HEK293 (cell line): ENCODE measurements around the gene ASXL2.

Experiments used
- GFI1B ChIP-seq: fragments of 450-650 bp; formaldehyde crosslinking; IDR thresholded peaks from 2 replicates; pipeline ENCODE4 v1.5.1; 2016; ENCODE audit warnings: missing biosample characterization, missing genetic modification characterization
- PBX3 ChIP-seq: sonication (generic); formaldehyde crosslinking; IDR thresholded peaks from 2 replicates; pipeline ENCODE4 v1.8.1; 2022; ENCODE audit warnings: mild to moderate bottlenecking, moderate library complexity, missing genetic modification reagents
- TSHZ1 ChIP-seq: fragments of 450-650 bp; formaldehyde crosslinking; IDR thresholded peaks from 2 replicates; pipeline ENCODE4 v1.5.1; 2016; ENCODE audit warnings: missing biosample characterization, missing genetic modification characterization, borderline replicate concordance
- ZBTB1 ChIP-seq: fragments of 450-650 bp; formaldehyde crosslinking; IDR thresholded peaks from 2 replicates; pipeline ENCODE4 v1.5.1; 2016; ENCODE audit warnings: missing biosample characterization, missing genetic modification characterization
- ZBTB7A ChIP-seq: fragments of 450-650 bp; formaldehyde crosslinking; IDR thresholded peaks from 2 replicates; pipeline ENCODE4 v1.5.1; 2016; ENCODE audit warnings: low read depth, missing biosample characterization, missing genetic modification characterization
- ZNF501 ChIP-seq: fragments of 450-650 bp; formaldehyde crosslinking; IDR thresholded peaks from 2 replicates; pipeline ENCODE4 v1.5.1; 2016; ENCODE audit warnings: missing biosample characterization, missing genetic modification characterization
- ZNF549 ChIP-seq: fragments of 450-650 bp; IDR thresholded peaks from 2 replicates; pipeline ENCODE4 v1.5.1; 2018; ENCODE audit warnings: missing biosample characterization, missing genetic modification characterization, mild to moderate bottlenecking, inconsistent platforms, moderate library complexity
- ZNF830 ChIP-seq: fragments of 450-650 bp; IDR thresholded peaks from 2 replicates; pipeline ENCODE4 v1.5.0; 2018; ENCODE audit warnings: missing biosample characterization, missing genetic modification characterization, low read depth, mild to moderate bottlenecking, moderate library complexity
- TF ChIP-seq, protein P1 (sequence below): fragments of 450-650 bp; formaldehyde crosslinking; IDR thresholded peaks from 2 replicates; pipeline ENCODE4 v1.5.1; 2016; ENCODE audit warnings: missing biosample characterization, missing genetic modification characterization
- TF ChIP-seq, protein P2 (sequence below): fragments of 450-650 bp; formaldehyde crosslinking; IDR thresholded peaks from 2 replicates; pipeline ENCODE4 v1.5.1; 2016; ENCODE audit warnings: missing biosample characterization, missing genetic modification characterization

GRCh38 chr2:25814681-25815080 is 63.6 kb downstream of the ASXL2 start:
- TF ChIP-seq, protein P1, sequence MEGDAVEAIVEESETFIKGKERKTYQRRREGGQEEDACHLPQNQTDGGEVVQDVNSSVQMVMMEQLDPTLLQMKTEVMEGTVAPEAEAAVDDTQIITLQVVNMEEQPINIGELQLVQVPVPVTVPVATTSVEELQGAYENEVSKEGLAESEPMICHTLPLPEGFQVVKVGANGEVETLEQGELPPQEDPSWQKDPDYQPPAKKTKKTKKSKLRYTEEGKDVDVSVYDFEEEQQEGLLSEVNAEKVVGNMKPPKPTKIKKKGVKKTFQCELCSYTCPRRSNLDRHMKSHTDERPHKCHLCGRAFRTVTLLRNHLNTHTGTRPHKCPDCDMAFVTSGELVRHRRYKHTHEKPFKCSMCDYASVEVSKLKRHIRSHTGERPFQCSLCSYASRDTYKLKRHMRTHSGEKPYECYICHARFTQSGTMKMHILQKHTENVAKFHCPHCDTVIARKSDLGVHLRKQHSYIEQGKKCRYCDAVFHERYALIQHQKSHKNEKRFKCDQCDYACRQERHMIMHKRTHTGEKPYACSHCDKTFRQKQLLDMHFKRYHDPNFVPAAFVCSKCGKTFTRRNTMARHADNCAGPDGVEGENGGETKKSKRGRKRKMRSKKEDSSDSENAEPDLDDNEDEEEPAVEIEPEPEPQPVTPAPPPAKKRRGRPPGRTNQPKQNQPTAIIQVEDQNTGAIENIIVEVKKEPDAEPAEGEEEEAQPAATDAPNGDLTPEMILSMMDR (tag by site-specific recombination) = no peak
- TF ChIP-seq ZNF501 (tag by site-specific recombination) = no peak
- no peak for TF ChIP-seq PBX3
- TF ChIP-seq TSHZ1 (tag by site-specific recombination) = no peak
- no peak for TF ChIP-seq ZNF830 (tag by site-specific recombination)
- no peak for TF ChIP-seq GFI1B (tag by site-specific recombination)
- TF ChIP-seq ZNF549 = no peak
- TF ChIP-seq ZBTB1 = no peak
- TF ChIP-seq, protein P2, sequence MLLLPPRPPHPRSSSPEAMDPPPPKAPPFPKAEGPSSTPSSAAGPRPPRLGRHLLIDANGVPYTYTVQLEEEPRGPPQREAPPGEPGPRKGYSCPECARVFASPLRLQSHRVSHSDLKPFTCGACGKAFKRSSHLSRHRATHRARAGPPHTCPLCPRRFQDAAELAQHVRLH = no peak
- TF ChIP-seq ZBTB7A = no peak
